Sigmoid colon (tissue), 4 donors: ENCODE data around the gene ECSCR.

Experiments
- EP300 ChIP-seq, 4 donors: sonication (generic); formaldehyde crosslinking; IDR thresholded peaks; one replicate each; pipeline ENCODE4 v1.6.1; 2017; ENCODE audit warnings: antibody characterized with exemption in 4 of 4
- POLR2AphosphoS5 ChIP-seq, 4 donors: sonication (generic); formaldehyde crosslinking; IDR thresholded peaks; one replicate each; pipeline ENCODE4 v1.6.1; 2017; ENCODE audit warnings: antibody characterized with exemption in 4 of 4
- TF ChIP-seq, protein P1 (sequence below), 4 experiments: fragments of 450-650 bp in 3 of 4; fragments of 200-600 bp in 1 of 4; IDR thresholded peaks; one replicate each; pipeline ENCODE4 v1.5.1; 2016 to 2019; ENCODE audit warnings: antibody characterized with exemption in 4 of 4, mild to moderate bottlenecking in 3 of 4, moderate library complexity in 2 of 4

DNA sequence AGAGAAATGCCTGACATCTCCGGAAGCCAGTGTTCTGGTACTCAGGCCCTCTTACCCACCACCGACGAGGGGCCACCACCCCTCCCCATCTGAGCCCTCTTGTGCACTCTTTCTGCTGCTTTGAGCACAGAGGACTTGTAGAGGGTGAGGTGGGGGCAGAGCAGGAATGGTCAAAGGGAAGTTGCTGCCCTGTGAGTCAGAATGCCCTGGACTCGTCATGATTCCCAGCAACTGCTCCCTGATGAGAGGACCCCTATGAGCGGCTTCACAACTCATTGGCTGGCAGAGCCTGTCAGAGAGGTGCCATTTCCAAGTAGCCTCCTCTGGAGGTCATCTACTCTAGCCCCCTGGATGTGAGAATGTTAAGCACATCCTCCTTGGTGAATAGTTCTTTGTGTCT lies 845 bp downstream of the ECSCR start:
- TF ChIP-seq, protein P1, sequence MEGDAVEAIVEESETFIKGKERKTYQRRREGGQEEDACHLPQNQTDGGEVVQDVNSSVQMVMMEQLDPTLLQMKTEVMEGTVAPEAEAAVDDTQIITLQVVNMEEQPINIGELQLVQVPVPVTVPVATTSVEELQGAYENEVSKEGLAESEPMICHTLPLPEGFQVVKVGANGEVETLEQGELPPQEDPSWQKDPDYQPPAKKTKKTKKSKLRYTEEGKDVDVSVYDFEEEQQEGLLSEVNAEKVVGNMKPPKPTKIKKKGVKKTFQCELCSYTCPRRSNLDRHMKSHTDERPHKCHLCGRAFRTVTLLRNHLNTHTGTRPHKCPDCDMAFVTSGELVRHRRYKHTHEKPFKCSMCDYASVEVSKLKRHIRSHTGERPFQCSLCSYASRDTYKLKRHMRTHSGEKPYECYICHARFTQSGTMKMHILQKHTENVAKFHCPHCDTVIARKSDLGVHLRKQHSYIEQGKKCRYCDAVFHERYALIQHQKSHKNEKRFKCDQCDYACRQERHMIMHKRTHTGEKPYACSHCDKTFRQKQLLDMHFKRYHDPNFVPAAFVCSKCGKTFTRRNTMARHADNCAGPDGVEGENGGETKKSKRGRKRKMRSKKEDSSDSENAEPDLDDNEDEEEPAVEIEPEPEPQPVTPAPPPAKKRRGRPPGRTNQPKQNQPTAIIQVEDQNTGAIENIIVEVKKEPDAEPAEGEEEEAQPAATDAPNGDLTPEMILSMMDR (IDR thresholded peaks at IDR 0.05), result no peak
- TF ChIP-seq EP300 (IDR thresholded peaks at IDR 0.05) (no peak), POLR2AphosphoS5 (IDR thresholded peaks at IDR 0.05) (no peak)
